ENCODE data around the gene TRIM68.

GRCh38 chr11:4610258-4610935 is 2.4 kb upstream of the TRIM68 start:
- no peak for TF ChIP-seq CTCF (IDR thresholded peaks at IDR 0.05; ENCODE audit: low read depth, low read length, missing input control)
- no peak for TF ChIP-seq RAD21 (IDR thresholded peaks at IDR 0.05)
- TF ChIP-seq ATF3 (IDR thresholded peaks at IDR 0.05): no peak
- no peak for TF ChIP-seq ZBTB33 (IDR thresholded peaks at IDR 0.05)
- no peak for TF ChIP-seq YY1 (IDR thresholded peaks at IDR 0.05)
- TF ChIP-seq TAF1 (conservative IDR thresholded peaks at IDR 0.05): no peak
- TF ChIP-seq REST (IDR thresholded peaks at IDR 0.05): no peak
- no peak for TF ChIP-seq MAX (IDR thresholded peaks at IDR 0.05)
- TF ChIP-seq JUND (IDR thresholded peaks at IDR 0.05): no peak
- no peak for TF ChIP-seq SP1 (IDR thresholded peaks at IDR 0.05)
- no peak for TF ChIP-seq FOXA1 (IDR thresholded peaks at IDR 0.05)
- TF ChIP-seq EGR1 (IDR thresholded peaks at IDR 0.05; ENCODE audit: low read depth in 2 of 2): no peak
- TF ChIP-seq HNF4A (conservative IDR thresholded peaks at IDR 0.05): no peak

Measured in liver (tissue), 3 donors.